Liver (tissue), 9 donors: Measurements from ENCODE around the gene NAALADL1. TPM values are rescaled to one million over a fixed set of nuclear protein-coding genes. Genes with fewer than 3 reads are reported as not detected.

Experiments
- DNase-seq: peaks from one replicate; pipeline ENCODE4 v3.0.0-alpha.2; 2017; ENCODE audit warnings: low spot score
- H3K27ac ChIP-seq, 2 donors: one replicate each; pipeline ENCODE4 v1.7.0; 2013; ENCODE audit warnings: inconsistent platforms in 2 of 2, low read length in 2 of 2, control low read depth in 1 of 2, low read depth in 1 of 2, mild to moderate bottlenecking in 1 of 2
- H3K27me3 ChIP-seq, 4 donors: one replicate each; pipeline versions ENCODE4 v1.6.1 to v1.7.0; 2013; ENCODE audit warnings: low read length in 3 of 4, inconsistent platforms in 1 of 4, mild to moderate bottlenecking in 1 of 4, moderate library complexity in 1 of 4; ENCODE audit not compliant: control insufficient read depth in 4 of 4, insufficient read depth in 4 of 4
- H3K36me3 ChIP-seq, 4 donors: one replicate each; pipeline versions ENCODE4 v1.6.1 to v1.7.0; 2013; ENCODE audit warnings: low read length in 3 of 4, mild to moderate bottlenecking in 3 of 4, low read depth in 1 of 4, moderate library complexity in 1 of 4; ENCODE audit not compliant: control insufficient read depth in 4 of 4, insufficient read depth in 3 of 4
- H3K4me1 ChIP-seq, 4 donors: one replicate each; pipeline versions ENCODE4 v1.6.1 to v1.7.0; 2013; ENCODE audit warnings: low read length in 3 of 4, mild to moderate bottlenecking in 3 of 4, moderate library complexity in 1 of 4; ENCODE audit not compliant: control insufficient read depth in 4 of 4, insufficient read depth in 4 of 4
- H3K4me3 ChIP-seq, 3 donors: one replicate each; pipeline versions ENCODE4 v1.6.1 to v1.7.0; 2013; ENCODE audit warnings: low read length in 3 of 3, control low read depth in 1 of 3, low read depth in 1 of 3, mild to moderate bottlenecking in 1 of 3
- H3K9ac ChIP-seq, 2 donors: one replicate each; pipeline ENCODE4 v1.7.0; 2013; ENCODE audit warnings: low read length in 2 of 2, mild to moderate bottlenecking in 2 of 2, moderate library complexity in 2 of 2, control low read depth in 1 of 2, low read depth in 1 of 2
- H3K9me3 ChIP-seq, 4 donors: one replicate each; pipeline versions ENCODE4 v1.6.1 to v1.7.0; 2013; ENCODE audit warnings: low read length in 3 of 4; ENCODE audit not compliant: control insufficient read depth in 4 of 4
- EGR1 ChIP-seq, 2 donors: IDR thresholded peaks; 2 replicates each; pipeline ENCODE4 v1.6.1; 2016 to 2018; ENCODE audit warnings: antibody characterized with exemption in 2 of 2, low read depth in 2 of 2
- FOXA1 ChIP-seq: IDR thresholded peaks from 2 replicates; pipeline ENCODE4 v1.6.1; 2016; ENCODE audit warnings: antibody characterized with exemption
- FOXA2 ChIP-seq: IDR thresholded peaks from 2 replicates; pipeline ENCODE4 v1.6.1; 2016; ENCODE audit warnings: antibody characterized with exemption
- GABPA ChIP-seq, 2 donors: IDR thresholded peaks in 1 of 2; conservative IDR thresholded peaks in 1 of 2; 2 replicates each; pipeline ENCODE4 v1.6.1; 2016; ENCODE audit warnings: antibody characterized with exemption in 2 of 2, mild to moderate bottlenecking in 1 of 2, moderate library complexity in 1 of 2
- HNF4A ChIP-seq, 2 donors: conservative IDR thresholded peaks; 2 replicates each; pipeline ENCODE4 v1.6.1; 2016; ENCODE audit warnings: antibody characterized with exemption in 2 of 2, mild to moderate bottlenecking in 2 of 2
- HNF4G ChIP-seq: IDR thresholded peaks from 2 replicates; pipeline ENCODE4 v1.6.1; 2016; ENCODE audit warnings: antibody characterized with exemption
- JUND ChIP-seq, 2 donors: IDR thresholded peaks; 2 replicates each; pipeline ENCODE4 v1.6.1; 2016; ENCODE audit warnings: antibody characterized with exemption in 2 of 2
- MAX ChIP-seq: IDR thresholded peaks from 2 replicates; pipeline ENCODE4 v1.6.1; 2016; ENCODE audit warnings: antibody characterized with exemption
- NR2F2 ChIP-seq: IDR thresholded peaks from 2 replicates; pipeline ENCODE4 v1.6.1; 2016; ENCODE audit warnings: antibody characterized with exemption
- RAD21 ChIP-seq, 2 donors: IDR thresholded peaks; 2 replicates each; pipeline ENCODE4 v1.6.1; 2016; ENCODE audit warnings: antibody characterized with exemption in 2 of 2, mild to moderate bottlenecking in 2 of 2
- REST ChIP-seq: IDR thresholded peaks from 2 replicates; pipeline ENCODE4 v1.6.1; 2016; ENCODE audit warnings: antibody characterized with exemption, mild to moderate bottlenecking
- RXRA ChIP-seq, 2 donors: IDR thresholded peaks; 2 replicates each; pipeline ENCODE4 v1.6.1; 2017 to 2018; ENCODE audit warnings: antibody characterized with exemption in 2 of 2, mild to moderate bottlenecking in 1 of 2
- SP1 ChIP-seq: IDR thresholded peaks from 2 replicates; pipeline ENCODE4 v1.6.1; 2018; ENCODE audit warnings: antibody characterized with exemption, mild to moderate bottlenecking
- TAF1 ChIP-seq: conservative IDR thresholded peaks from 2 replicates; pipeline ENCODE4 v1.6.1; 2016; ENCODE audit warnings: antibody characterized with exemption, mild to moderate bottlenecking
- YY1 ChIP-seq: IDR thresholded peaks from 2 replicates; pipeline ENCODE4 v1.6.1; 2016; ENCODE audit warnings: antibody characterized with exemption, mild to moderate bottlenecking
- ZBTB33 ChIP-seq: IDR thresholded peaks from 2 replicates; pipeline ENCODE4 v1.6.1; 2016; ENCODE audit warnings: antibody characterized with exemption
- WGBS: extraction: QIAGEN DNeasy Blood & Tissue Kit; methylation state at CpG from one replicate; pipeline ENCODE4 v1.1.7; 2013; 5-methylcytosine and 5-hydroxymethylcytosine counted together
- polyA plus RNA-seq, 2 donors: library from polyadenylated mRNA; stranded (reverse) in 1 of 2; unstranded in 1 of 2; fragments of 200-250 nt in 1 of 2; fragments of >200 nt in 1 of 2; fragmentation: Nextera tagmentation in 1 of 2; extraction: Ambion mirVana in 1 of 2; gene quantifications; one replicate each; pipeline versions ENCODE4 v1.2.1 to v1.2.3, GENCODE V29; 2013 to 2015
- total RNA-seq, 2 donors: library from RNA; depleted of rRNA; stranded (reverse); fragments of >200 nt; gene quantifications; one replicate each; pipeline ENCODE4 v1.2.3, GENCODE V29; 2014
- TF ChIP-seq, protein P1 (sequence below): IDR thresholded peaks from 2 replicates; pipeline ENCODE4 v1.6.1; 2016; ENCODE audit warnings: antibody characterized with exemption
- TF ChIP-seq, protein P2 (sequence below): fragments of 150-350 bp; IDR thresholded peaks from 2 replicates; pipeline ENCODE4 v1.5.1; 2017; ENCODE audit warnings: improper control_type of control experiment, low read depth, low read length; ENCODE audit not compliant: missing input control
- donor health status: healthy.
- donor health status: healthy.
- donor health status: healthy.
- donor health status: healthy.
- donor health status: healthy.

The NAALADL1 gene
- total and polyA plus RNA-seq, 4 donors, result 1.2 to 2.1 (median 1.6) TPM

GRCh38 chr11:65060913-65061408, 2.6 kb upstream of the NAALADL1 start:
- Histone ChIP-seq H3K9ac (no peak overlapping the region), H3K36me3 (no peaks in the 10 kb centered on the region), H3K27ac (no peak overlapping the region), H3K9me3 (no peaks in the 10 kb centered on the region), H3K4me1 (peaks cover 0 to 4% (median 1%) of the 10 kb centered on the region in 4 donors), H3K4me3 (no peak overlapping the region), H3K27me3 (no peaks in the 10 kb centered on the region)
- no peak for TF ChIP-seq GABPA (IDR thresholded peaks at IDR 0.05 in 1 of 2, conservative IDR thresholded peaks at IDR 0.05 in 1 of 2)
- no peak for DNase-seq
- WGBS, result 82% methylated on average over 9 of the region's 9 CpGs

- no peak for DNase-seq
- WGBS, result 66% methylated on average over 10 of the region's 10 CpGs
These were observed 1.8 kb upstream of the NAALADL1 start for GRCh38 chr11:65059959-65060824.

More at GRCh38 chr11:65059959-65060824, 1.8 kb upstream of the NAALADL1 start:
- no peak for TF ChIP-seq TAF1
- no peak for TF ChIP-seq GABPA (IDR thresholded peaks at IDR 0.05 in 1 of 2, conservative IDR thresholded peaks at IDR 0.05 in 1 of 2)
- TF ChIP-seq, protein P1, sequence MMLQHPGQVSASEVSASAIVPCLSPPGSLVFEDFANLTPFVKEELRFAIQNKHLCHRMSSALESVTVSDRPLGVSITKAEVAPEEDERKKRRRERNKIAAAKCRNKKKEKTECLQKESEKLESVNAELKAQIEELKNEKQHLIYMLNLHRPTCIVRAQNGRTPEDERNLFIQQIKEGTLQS, result no peak
- no peak for TF ChIP-seq HNF4G
- no peak for TF ChIP-seq FOXA1
- no peak for TF ChIP-seq NR2F2
- TF ChIP-seq ZBTB33, result no peak
- TF ChIP-seq HNF4A (conservative IDR thresholded peaks at IDR 0.05), result no peak
- TF ChIP-seq RAD21 (IDR thresholded peaks at IDR 0.05), result no peak
- no peak for TF ChIP-seq REST
- TF ChIP-seq EGR1 (IDR thresholded peaks at IDR 0.05; ENCODE audit: low read depth in 2 of 2), result no peak
- TF ChIP-seq FOXA2, result no peak
- TF ChIP-seq JUND (IDR thresholded peaks at IDR 0.05), result no peak
- TF ChIP-seq RXRA (IDR thresholded peaks at IDR 0.05), result no peak
- TF ChIP-seq, protein P2, sequence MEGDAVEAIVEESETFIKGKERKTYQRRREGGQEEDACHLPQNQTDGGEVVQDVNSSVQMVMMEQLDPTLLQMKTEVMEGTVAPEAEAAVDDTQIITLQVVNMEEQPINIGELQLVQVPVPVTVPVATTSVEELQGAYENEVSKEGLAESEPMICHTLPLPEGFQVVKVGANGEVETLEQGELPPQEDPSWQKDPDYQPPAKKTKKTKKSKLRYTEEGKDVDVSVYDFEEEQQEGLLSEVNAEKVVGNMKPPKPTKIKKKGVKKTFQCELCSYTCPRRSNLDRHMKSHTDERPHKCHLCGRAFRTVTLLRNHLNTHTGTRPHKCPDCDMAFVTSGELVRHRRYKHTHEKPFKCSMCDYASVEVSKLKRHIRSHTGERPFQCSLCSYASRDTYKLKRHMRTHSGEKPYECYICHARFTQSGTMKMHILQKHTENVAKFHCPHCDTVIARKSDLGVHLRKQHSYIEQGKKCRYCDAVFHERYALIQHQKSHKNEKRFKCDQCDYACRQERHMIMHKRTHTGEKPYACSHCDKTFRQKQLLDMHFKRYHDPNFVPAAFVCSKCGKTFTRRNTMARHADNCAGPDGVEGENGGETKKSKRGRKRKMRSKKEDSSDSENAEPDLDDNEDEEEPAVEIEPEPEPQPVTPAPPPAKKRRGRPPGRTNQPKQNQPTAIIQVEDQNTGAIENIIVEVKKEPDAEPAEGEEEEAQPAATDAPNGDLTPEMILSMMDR, result no peak
- no peak for TF ChIP-seq SP1
- TF ChIP-seq YY1, result no peak
- TF ChIP-seq MAX, result no peak
- Histone ChIP-seq H3K9me3 (no peaks in the 10 kb centered on the region), H3K36me3 (no peaks in the 10 kb centered on the region), H3K27ac (no peak overlapping the region), H3K27me3 (no peaks in the 10 kb centered on the region), H3K4me3 (no peak overlapping the region), H3K9ac (no peak overlapping the region), H3K4me1 (peaks cover 0 to 4% (median 1%) of the 10 kb centered on the region in 4 donors)
